AG20443 (cell line): ENCODE results near the gene SMARCB1.

ENCODE experiments used
- DNase-seq: peaks from one replicate; pipeline ENCODE4 v3.0.0; 2012; ENCODE audit warnings: low spot score, mixed read lengths

The SMARCB1 gene

GRCh38 chr22:23884140-23884539 is 97.4 kb downstream of the SMARCB1 start:
- no peak for DNase-seq
